NCI-H2107 treated with DMSO at 0.1 percent for 48 hours (cell line): ENCODE measurements around the gene RAET1E.
A peak's percentile ranks its signal among the peaks of the same experiment; 100 is the strongest.
"Not testable (repeated sequence)": the region's sequence is repeated elsewhere in the genome, so short reads cannot be mapped to it uniquely, and the experiment has no call there.

ENCODE experiments used
- DNase-seq: peaks from one replicate; lab custom pipeline; 2025; ENCODE audit not compliant: unreplicated experiment; lab: John Stamatoyannopoulos, UW

The RAET1E gene

DNA sequence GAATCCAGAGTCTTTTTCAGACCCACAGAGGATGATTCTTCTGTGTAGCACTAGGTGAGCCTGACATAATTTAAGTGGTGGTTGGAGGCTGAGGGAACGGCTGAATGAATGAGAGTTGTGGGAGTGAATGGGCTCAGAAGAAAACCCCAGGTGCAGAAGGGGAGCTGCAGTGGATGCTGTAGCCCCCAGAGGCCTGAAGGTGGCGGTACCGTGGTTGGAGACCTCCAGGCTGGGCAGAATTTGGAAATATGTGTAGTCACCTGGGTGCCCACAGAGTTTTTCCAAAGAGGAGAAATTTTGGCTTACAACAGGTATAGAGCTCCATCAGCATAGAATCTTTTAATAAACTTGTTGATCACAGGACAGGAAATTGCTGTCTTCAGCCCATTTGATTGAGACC lies 31.5 kb upstream of the RAET1E start:
- no peak for DNase-seq

DNA sequence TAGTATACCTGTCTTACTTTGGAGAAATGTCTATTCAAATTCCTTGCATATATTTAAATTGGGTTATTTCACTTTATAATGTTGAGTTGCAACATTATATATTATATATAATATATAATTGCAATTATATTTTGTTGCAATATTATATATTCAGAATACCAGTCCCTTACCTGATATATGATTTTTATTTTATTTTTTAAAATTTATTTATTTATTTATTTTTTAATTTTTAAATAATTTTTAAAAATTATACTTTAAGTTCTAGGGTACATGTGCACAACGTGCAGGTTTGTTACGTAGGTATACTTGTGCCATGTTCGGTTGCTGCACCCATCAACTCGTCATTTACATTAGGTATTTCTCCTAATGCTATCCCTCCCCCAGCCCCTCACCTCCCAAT lies 29.1 kb upstream of the RAET1E start:
- not testable (repeated sequence) for DNase-seq

DNA sequence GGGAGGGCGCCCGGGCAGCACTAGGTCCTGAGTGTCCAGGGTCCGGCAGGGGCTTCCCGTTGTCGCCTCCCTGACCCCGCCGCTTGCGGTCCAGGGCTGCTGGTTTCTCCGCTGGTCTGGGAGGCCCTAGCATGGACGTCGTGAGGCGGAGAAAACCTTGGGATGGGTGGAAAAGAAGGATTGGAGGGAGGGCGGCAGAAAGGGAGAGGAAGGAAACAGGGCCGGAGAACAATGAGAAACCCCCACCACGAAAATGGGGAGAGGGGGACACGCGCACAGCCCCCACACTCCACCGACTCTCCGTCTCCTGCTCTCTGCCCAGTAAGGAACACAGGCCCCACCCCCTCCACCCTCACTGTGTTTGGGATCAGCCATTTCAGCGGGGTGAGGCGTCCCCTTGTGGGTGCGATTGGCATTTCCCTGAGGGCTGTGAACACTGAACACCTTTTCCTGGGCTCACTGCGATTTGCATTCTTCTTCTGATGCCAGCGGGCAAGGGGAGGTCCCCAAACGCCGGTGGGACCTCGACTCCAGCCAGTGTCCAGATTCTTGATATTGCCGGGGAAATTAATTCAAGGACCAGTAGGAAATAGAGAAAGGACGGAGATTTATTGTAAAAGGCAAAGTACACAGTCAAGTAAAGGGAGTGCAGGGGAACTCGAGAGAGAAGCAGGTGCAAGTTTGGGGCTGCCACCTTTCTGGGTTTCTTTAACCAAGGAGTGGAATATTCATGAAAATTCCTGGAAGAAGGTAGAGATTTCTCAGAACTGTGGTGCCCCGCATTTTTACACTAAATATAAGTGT lies 28.3 kb upstream of the RAET1E start:
- peak; percentile 79 for DNase-seq

DNA sequence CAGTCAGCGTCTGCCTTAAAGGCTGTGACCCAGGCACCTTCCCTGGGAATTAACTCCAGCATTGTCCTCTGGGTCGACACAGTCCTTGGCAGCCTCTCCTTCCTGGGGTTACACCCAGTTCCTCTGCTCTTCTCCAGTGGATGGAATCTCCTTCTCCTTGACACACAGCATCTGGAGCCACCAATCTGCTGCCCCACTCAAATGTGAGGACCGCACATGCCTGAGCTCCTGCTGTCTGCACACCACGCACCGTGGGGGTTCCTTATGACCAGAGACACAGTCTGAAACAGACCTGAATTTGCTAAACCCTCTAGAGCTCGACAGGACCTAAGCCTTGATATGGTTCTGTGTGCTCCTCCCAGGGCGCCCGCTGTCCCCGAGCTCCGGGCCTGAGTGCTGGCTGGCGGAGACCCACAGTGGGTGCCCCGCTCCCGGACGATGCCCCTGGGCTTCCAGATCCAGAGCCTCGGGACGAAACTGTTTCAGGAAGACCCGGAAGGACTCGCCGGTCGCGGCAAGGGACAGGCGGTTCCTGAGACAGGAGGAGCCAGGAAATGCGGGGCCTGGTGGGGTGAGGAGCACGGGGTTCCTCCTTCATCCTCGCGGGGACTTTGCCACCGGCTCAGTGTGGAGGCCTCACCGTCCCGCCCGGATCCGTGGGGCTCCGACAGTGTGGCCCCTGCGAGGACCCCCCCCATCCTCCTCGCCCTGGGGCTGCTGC lies 27.5 kb upstream of the RAET1E start:
- no peak for DNase-seq

DNA sequence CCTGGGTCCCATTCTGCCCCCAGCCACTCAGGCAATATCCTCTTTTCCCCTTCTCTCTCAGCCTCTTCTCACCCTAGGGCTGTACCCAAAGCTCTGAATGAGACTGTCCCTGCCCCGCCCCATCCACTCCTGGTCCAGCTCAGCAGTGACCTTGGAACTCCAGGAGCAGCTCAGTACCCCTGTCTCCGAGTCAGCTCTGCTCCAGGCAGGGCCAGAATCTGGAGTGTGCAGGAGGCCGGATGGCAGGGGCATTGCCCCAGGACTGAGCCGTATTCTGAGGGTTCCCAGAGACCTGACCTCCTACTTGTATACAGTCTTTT lies 27.0 kb upstream of the RAET1E start:
- DNase-seq, result no peak

DNA sequence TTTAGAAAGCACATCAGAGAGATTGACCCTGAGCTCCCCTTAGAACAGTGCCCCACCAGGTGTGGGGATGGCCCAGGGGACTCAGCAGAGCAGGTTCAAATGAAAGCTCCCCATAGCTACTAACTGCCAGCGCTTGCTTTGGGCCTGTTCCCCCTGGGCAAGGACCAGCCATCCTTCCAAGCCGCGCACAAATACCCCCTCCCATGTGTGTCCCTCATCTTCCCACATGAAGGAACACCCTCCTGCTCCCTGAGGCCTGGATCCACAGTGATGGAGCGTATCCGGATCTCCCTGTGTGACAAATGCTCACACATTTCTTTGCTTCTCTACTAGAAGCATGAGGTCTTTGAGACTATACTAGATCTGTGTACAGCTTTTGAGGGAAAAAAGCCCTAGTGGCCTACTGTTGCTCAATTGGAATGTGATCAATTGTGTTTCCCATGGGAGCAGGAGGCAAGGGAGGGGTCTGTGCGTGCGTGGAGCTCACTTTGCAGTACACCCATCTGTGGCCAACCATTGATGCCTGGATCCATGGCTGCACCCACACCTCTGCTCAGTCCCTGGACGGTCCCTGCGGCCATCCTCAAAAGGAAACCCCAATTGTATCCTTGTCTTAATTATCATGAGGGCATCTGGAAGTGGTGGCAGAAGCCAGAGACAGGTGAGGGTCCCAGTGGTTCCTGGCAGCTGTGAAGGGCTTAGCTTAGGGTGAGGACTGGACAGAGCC lies 26.5 kb upstream of the RAET1E start:
- DNase-seq, result no peak

DNA sequence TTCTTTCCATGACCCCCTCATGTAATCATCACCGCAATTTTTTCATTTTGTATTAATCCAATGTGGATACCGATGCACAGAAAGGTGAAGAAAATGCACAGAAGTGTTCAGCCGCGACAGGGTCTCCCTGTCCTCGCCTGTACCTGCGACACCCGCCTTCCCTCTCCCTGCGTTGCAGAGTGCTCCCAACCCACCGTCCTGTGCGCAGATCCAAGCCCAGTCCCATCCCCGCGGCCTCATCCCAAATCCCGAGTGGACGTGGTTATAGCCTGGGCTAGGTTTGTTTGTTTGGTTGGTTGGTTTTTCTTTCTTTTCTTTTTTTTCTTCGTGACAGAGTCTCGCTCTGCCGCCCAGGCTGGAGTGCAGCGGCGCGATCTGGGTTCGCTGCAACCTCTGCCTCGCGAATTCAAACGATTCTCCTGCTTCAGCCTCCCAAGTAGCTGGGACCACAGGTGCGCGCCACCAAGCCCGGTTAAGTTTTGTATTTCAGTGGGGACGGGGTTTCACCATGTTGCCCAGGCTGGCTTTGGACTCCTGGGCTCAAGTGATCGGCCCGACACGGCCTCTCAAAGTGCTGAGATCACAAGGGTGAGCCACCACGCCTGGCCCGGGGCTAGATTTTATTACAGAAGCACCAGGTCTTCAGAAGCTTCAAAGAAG lies 25.5 kb upstream of the RAET1E start:
- no peak for DNase-seq

DNA sequence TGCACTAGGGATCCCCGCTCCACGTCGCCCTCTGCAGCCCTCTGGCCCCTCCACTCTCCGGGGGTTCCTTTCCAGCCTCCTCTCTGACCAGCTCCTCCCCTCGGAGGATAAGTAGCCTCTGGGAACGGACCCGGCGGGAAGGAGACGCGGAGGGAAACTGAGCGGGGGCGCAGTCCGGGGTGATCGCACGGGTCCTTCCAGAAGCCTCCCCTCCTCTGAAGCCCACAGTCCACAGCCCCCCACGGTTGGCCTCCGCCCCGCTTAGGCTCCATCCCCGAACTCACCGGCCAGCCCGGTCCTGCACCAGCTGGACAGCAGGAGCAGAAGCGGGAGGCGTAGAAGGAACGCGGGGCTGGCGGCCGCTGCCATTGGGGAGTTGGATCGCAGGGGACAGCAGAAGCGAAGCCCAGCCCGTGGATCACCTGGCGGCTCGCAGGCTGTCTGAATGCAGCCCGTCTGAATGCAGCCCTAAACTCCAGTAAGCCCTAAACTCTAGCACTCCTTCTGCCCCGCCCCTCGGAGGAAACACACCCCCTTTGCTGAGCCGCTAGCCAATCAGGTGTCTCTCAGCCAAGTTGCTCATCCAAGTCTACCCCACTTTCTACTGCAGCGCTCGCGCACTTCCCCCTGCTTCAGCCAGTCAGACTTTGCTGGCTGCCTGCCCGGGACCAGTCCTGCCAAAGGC lies 24.9 kb upstream of the RAET1E start, which contains the start of gene RAET1G:
Gene RAET1G (minus strand): TSS at position 480 of the 685 bp plus-strand sequence. CDS start 111 bp downstream, at position 369.
- DNase-seq, result peak; percentile 89

DNA sequence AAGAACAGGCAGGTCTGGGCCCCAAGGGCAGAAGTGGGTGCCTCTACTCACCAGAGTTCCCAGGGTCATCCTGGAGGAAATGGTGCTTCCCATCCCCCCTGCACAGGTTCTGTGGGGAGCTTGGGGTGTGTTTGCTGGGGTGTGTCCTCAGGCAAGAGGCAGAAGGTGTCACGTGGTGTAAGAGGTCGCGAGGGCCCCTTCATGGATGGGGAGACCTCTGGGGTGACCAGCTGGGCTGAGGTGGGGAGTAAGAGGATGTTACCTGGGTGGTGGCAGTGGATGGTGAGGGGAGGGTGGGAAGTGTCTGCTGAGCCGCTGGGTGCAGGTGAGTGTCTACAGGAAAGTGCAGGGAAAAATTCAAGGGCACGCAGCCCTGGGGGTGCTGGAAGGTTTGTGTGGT lies 24.2 kb upstream of the RAET1E start:
- not testable (repeated sequence) for DNase-seq

DNA sequence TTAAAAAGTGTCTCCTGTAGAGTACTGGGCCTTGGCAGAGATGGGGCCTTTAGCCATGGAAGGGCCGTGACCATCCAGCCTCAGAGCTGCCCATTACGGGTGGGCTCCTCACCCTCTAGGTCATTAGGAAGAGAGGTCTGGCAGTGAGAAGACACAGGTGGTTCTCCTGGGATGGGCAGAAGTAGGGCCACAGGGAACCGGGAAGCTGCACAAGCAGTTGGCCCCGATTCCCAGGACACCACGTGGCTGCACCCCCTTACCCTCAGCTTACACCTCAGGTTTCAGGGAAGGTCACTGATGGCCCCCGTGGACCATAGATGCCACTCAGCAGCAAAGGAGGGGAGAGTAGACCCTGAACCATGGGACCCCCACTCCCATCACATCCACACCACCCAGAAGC lies 23.4 kb upstream of the RAET1E start:
- no peak for DNase-seq

DNA sequence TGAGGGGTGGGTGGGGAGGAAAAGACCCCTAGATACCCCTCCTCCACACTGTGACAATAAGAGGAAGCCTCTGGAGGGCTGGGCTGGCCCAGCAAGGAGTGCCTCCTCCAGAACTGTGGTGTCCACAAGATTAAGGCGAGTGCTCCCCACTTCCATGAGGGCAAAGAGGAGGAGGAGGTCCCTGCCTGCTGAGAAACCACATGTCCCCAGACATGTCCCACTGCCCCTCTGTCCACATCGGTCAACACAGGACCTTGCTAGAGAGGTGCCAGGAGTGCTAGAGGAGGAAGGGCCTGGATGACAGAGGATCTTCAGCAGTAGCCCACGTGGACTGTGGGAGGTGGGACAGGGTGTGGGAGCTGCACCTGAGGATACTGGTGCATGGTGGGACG lies 21.9 kb upstream of the RAET1E start:
- DNase-seq, result no peak

DNA sequence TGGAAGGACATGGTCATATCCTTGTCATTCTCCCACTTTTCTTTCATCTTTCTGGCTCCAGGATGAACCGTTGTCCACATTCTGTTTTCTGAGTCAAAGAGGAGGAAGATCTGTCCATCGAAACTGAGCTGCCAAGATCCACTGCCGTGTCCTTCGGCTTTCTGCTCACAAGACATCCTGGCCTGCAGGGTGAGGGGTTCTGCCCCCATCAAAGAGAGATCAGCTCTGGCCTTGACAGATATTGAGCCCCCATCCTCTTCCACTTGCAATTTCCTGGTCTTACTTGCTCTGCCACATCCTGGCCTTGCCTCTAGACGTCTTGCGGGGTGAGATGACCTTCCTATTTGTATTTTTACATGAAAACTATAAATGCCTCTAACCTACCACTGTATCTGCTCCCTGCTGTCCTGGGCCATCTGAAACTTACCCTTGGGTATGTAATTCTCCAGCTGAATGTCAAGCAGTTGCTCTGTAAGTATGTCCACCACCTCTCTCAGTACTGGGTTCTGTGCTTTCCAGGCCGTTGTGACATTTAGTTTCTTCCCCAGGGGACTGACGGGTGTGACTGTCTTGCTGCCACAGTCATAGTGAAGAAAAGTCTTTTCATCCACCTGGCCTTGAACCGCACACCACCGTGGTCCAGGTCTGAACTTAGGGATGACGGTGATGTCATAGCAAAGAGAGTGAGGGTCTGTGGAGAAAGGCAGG lies 21.4 kb upstream of the RAET1E start:
- DNase-seq, result not testable (repeated sequence)

DNA sequence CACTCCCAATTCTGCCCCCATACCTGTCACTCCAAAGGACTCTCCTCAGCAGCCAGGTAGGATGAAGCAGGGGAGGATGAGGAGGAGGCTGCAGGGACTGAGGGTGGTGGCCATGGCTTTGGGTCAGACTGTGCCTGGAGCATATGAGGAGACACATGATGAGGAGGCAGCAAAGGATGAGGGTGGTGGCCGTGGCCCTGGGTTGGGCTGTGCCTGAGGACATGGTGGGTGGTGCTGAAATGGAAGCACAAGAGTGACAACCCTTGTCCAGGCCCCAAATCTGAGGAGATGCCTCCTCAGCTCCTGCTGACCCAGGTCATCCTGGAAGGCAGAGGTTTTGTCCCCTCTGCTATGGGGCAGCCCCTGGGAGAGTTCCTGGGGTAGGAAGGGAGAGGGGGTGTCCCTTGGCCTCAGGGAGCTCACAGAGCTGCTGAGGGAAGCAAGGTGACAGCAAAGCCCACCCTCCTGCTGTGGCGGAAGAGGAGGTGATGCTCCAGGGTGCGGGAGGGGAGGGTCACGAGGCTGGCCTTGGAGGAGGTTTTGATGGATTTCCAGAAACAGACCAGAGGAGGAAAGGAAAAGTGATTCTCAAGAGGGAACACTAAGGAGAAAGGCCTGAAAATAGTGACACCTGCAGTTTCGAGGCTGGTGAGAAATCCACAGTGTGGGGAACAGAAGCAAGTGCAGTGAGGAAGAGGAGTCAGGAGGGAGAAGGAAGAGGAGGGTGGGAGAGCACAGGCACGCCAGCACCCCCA lies 20.4 kb upstream of the RAET1E start:
- no peak for DNase-seq

DNA sequence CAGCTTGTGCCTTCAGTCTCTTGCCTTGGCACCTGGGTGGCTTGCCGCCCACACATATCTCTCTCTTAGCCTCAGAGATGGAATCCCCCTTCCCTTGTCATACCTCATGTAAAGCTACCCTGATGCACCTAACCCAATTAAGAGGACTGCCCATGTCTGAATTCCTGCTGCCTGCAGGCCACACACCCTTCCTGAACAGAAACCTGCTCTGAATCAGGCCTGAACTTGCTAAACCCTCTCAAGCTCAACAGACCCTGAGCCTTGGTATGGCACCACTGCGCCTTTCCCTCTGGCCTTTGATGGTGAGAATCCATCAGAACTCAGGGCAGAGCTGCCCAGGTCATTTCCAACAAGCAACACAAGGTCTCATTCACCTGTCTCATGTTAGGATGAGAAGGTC lies 19.8 kb upstream of the RAET1E start:
- no peak for DNase-seq

DNA sequence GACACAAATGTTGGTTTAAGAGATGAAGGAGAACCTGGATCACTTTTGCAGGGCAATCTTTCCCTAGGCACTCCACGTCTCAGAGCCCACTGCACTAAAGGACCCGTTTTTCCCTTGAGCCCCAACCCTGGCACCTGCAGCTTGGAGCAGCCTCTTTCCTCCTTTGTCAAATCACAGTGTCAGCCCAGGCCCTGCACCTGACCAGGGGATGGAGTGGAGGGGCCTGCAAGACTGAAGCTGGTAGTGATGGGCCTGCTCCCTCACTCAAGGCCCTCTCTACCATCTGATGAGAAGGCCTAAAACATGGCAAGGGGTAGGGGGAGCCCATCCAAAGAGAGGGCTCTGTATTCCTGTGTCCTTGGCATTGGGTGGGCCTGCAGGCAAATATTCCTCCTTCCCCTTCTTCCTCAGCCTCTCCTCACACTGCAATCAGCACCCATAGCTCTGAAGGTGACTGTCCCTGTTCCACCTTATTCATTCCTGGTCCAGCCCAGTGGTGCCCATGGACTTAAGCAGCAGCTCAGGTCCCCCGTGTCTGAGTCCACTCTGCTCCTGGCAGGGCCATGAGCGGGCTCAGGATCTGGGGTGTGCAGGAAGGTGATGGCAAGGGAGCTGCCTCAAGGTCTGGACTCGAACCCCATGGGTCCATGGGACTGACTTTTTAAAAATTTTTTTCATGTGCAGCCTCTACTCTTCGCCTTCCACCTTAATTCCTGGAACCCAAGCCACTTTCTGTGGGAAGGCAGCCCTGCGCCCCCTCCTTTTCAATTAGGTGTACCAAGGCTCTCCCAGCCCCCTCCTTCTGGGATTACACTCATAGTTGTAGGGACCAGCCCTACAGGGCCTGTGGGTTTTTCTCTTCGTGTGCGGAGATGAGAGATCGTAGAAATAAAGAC lies 18.3 kb upstream of the RAET1E start:
- DNase-seq, result no peak

DNA sequence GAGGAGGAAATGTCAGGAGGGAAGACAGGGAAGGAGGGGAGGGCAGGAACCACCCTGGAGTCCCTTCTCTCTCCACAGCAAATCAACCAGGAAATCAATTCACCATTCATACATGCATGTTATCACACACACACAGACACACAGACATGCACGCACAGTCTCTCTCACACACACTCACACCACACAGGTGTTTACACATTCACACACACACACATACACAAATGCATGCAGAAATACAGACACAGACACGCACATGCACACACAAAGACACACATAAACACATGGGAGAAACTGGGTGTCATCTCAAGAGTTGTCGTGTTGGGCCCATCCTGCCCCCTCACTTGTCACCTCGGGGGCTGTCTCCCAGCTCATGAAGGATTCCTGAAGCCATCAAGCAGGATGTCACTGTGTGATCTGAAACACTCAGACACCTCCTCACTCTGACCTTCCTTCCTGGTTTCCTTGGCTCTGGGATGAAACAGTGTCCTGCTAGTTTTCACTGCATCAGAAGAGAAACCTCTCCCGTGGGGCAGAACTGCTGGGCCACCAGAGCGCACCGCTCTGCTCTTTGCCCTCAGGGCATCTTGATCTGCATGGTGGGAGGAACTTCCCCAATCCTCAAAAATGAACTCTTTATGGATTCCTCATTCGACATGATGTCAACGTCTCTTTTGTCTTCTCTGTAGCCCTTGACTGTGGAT lies 15.8 kb upstream of the RAET1E start:
- DNase-seq, result no peak

DNA sequence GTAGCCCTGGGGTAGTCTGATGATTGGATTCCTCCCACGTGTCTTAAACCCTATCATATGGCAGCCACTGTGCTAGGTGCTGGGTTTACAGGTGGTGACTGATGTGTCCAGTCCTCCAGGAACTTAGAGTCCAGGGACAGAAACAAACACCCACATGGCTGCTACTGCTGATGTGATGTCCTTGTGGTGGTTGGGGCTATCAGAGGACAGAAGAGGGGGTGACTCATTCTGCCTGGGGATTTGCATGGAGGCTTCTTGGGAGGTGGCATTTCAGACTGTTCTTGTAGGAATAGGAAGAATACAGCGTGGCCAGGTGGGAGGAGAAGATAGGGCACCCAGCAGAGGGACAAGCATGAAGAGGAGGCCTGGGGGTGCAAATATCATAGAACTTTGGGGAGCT lies 15.2 kb upstream of the RAET1E start:
- DNase-seq, result no peak

DNA sequence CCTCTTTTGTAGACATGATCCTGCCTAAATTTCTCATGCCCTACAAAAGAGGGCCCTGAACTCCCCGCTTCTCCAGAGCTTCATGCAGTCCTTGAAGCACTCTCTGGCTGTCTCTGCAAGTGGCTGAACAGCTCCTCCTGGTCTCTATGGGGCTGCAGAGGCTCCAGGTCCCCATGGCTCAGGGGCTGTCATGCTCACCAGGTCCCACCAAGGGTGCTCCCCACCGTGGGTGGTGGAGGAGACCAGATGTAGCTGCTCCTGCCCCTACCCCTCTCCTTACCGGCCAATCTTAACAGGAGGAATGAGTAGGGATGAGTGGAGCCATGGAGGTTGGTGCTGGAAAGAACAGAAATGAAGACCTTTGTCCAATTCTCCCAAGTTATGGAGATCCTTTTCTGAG lies 14.8 kb upstream of the RAET1E start:
- not testable (repeated sequence) for DNase-seq
